Measurements from ENCODE around the gene TMEM51.

DNA sequence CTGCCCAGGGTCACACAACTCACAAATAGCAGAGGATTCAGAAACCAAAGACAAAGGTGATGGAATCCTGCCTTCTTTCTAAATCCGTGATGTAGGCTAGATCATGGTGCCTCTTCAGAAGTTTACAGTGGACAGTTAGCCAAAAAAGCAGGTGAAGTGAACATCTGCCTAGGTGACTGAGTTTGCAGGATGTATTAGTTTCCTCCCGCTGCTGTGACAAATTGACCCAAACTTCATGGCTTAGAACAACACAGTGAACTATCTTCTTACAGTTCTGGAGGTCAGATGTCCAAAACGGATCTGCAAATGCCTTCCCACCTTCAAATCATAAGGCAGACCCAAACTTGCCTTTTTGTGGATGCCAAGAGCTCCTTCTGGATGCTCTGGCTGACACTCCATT lies 3.2 kb upstream of the TMEM51 start:
- TF ChIP-seq RBBP5 (conservative IDR thresholded peaks at IDR 0.05) (no peak), TBL1XR1 (IDR thresholded peaks at IDR 0.05; ENCODE audit: low read depth, low read length) (no peak), TAF1 (IDR thresholded peaks at IDR 0.05; ENCODE audit: borderline replicate concordance, low read depth, low read length) (no peak), ZSCAN29 (IDR thresholded peaks at IDR 0.05) (no peak), ZNF207 (IDR thresholded peaks at IDR 0.05; ENCODE audit: borderline replicate concordance) (no peak), BCL11A (IDR thresholded peaks at IDR 0.05; ENCODE audit: low read depth, low read length) (no peak), POLR2A (IDR thresholded peaks at IDR 0.05; ENCODE audit: low read depth, low read length) (no peak), NFYB (IDR thresholded peaks at IDR 0.05; ENCODE audit: insufficient read depth, low read depth, low read length) (no peak), RFX5 (IDR thresholded peaks at IDR 0.05; ENCODE audit: low read depth, low read length) (no peak), RCOR1 (conservative IDR thresholded peaks at IDR 0.05; ENCODE audit: low read depth, low read length) (no peak)
- TF ChIP-seq, protein P1, sequence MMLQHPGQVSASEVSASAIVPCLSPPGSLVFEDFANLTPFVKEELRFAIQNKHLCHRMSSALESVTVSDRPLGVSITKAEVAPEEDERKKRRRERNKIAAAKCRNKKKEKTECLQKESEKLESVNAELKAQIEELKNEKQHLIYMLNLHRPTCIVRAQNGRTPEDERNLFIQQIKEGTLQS (IDR thresholded peaks at IDR 0.05; ENCODE audit: borderline replicate concordance, extremely low read depth, low read depth, low read length) = no peak
- TF ChIP-seq, protein P2, sequence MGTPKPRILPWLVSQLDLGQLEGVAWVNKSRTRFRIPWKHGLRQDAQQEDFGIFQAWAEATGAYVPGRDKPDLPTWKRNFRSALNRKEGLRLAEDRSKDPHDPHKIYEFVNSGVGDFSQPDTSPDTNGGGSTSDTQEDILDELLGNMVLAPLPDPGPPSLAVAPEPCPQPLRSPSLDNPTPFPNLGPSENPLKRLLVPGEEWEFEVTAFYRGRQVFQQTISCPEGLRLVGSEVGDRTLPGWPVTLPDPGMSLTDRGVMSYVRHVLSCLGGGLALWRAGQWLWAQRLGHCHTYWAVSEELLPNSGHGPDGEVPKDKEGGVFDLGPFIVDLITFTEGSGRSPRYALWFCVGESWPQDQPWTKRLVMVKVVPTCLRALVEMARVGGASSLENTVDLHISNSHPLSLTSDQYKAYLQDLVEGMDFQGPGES (IDR thresholded peaks at IDR 0.05) = no peak
- TF ChIP-seq, protein P3, sequence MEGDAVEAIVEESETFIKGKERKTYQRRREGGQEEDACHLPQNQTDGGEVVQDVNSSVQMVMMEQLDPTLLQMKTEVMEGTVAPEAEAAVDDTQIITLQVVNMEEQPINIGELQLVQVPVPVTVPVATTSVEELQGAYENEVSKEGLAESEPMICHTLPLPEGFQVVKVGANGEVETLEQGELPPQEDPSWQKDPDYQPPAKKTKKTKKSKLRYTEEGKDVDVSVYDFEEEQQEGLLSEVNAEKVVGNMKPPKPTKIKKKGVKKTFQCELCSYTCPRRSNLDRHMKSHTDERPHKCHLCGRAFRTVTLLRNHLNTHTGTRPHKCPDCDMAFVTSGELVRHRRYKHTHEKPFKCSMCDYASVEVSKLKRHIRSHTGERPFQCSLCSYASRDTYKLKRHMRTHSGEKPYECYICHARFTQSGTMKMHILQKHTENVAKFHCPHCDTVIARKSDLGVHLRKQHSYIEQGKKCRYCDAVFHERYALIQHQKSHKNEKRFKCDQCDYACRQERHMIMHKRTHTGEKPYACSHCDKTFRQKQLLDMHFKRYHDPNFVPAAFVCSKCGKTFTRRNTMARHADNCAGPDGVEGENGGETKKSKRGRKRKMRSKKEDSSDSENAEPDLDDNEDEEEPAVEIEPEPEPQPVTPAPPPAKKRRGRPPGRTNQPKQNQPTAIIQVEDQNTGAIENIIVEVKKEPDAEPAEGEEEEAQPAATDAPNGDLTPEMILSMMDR (IDR thresholded peaks at IDR 0.05 in 2 of 3, conservative IDR thresholded peaks at IDR 0.05 in 1 of 3; ENCODE audit: control insufficient read depth in 2 of 3, extremely low read depth in 1 of 3, insufficient read depth in 1 of 3, low read depth in 3 of 3, low read length in 3 of 3) = no peak
- TF ChIP-seq, protein P4, sequence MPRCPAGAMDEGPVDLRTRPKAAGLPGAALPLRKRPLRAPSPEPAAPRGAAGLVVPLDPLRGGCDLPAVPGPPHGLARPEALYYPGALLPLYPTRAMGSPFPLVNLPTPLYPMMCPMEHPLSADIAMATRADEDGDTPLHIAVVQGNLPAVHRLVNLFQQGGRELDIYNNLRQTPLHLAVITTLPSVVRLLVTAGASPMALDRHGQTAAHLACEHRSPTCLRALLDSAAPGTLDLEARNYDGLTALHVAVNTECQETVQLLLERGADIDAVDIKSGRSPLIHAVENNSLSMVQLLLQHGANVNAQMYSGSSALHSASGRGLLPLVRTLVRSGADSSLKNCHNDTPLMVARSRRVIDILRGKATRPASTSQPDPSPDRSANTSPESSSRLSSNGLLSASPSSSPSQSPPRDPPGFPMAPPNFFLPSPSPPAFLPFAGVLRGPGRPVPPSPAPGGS (IDR thresholded peaks at IDR 0.05; ENCODE audit: borderline replicate concordance, insufficient read depth, low read depth, low read length, poor library complexity, severe bottlenecking) = no peak

Measured in GM12878 (cell line).